HG02763 (cell line): ENCODE results near the gene PTPN1.

Experiments
- ATAC-seq: cut with Tn5 transposase; IDR thresholded peaks from one replicate; pipeline ENCODE4 v1.9.1; 2021; ENCODE audit warnings: mild to moderate bottlenecking, moderate library complexity; ENCODE audit not compliant: unreplicated experiment

The PTPN1 gene

DNA sequence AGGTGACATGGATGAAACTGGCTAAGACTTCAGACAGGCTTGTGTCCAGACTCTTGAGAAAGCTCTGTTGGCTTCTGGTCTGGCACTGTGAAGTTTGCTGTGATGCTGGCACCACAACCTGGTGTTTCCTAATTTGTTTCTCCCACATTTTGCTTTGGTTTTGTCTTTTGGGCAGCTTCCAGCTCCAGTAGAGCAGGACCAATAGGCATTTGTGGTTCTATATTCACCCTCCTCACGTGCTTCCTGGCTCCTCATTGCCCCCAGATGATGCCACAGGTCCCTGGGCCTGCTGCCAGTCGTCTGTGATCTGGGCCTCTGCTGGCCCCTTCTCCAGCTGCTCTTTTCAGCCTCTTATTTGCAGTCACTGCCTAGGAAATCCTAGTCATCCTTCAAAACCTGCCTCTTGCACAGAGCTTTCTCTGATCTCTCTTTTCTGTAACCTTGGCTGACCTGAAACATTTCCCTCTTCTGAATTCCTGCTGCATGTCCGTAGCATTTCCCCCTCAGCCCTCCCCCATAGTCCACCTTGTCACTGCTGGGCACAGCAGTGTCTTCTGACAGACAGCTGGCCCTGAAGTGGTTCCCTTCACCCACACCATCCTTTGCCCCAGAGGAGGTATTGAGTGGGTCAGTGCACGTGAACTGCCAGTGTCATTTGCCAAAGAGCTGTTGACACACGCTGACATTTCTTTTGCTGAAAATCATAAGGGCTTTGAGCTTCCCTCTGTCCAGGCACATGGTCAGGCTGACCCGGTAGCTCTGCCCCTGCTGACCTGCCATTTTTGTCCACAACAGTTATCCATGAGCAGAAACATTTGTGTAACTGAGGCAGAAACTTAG lies 63.0 kb downstream of the PTPN1 start:
- no peak for ATAC-seq

DNA sequence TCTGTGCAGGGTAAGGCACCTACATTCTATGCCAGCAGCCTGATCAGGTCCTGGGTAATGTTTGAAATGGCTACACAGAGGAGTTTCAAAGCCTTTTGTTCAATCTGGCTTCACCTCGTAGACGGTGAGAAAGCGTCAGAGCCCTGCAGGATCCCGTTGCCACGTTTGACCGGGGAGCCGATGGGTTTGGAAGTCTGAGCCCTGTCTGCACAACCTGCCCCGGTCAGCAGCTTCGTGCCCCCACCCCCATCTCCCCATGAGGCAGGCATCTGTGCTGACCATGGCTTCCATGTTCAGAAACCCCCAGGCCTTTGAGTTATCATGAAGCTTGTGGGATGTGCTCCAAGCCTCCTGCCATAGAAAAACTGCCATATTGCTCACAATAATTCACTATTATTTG lies 63.9 kb downstream of the PTPN1 start:
- no peak for ATAC-seq

DNA sequence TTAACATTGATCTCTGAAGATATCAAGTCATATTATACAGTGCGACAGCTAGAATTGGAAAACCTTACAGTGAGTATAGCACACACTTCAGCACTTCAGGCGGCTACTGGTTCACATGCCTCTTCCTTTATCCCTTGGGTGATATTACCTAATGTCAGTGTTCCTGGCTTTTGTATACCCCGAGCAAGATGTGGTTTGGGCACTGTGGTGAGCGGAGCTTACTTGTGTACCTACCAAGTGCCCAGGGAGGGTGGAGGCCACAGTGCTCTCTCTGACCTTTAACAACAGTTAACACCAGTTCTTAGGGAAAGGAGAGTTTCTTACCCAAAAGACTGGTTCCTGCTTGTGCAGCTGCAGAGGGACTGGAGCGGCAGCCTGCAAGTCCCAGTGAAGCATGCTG lies 64.4 kb downstream of the PTPN1 start:
- no peak for ATAC-seq

DNA sequence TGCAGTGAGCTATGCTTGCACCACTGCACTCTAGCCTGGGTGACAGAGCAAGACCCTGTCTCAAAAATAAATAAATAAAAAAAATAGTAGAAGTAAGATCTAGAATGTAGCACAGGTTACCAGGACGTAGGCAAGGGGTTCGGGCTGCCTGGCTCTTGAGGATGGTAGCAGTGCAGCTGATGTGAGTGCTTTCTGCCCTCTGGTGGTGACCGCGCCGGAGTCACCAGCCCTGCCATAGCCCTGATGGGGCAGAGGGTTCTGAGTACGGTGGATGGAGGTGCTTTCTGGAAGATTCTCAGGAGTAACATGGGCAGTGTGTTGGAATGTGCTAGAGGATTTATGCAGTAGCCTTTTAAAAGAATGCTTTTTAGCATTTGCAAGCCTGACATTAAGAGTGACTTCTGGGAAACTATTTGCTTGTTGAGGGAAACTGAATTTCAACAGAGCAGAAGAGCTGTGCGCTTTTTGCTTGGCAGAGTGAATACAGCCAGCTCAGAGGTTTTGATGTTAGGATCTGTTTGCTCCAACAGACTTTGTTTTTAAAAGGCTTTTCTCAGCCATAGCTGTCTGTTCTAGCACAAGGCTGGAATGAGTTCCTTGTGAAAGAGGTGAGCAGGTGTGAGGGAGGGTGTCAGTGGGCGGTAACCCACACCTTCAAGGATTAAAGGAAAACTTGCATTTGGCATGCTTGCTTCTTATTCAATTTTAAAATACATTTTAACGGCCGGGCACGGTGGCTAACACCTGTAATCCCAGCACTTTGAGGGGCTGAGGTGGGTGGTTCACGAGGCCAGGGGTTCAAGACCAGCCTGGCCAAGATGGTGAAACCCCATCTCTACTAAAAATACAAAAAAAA lies 65.9 kb downstream of the PTPN1 start:
- ATAC-seq: no peak

DNA sequence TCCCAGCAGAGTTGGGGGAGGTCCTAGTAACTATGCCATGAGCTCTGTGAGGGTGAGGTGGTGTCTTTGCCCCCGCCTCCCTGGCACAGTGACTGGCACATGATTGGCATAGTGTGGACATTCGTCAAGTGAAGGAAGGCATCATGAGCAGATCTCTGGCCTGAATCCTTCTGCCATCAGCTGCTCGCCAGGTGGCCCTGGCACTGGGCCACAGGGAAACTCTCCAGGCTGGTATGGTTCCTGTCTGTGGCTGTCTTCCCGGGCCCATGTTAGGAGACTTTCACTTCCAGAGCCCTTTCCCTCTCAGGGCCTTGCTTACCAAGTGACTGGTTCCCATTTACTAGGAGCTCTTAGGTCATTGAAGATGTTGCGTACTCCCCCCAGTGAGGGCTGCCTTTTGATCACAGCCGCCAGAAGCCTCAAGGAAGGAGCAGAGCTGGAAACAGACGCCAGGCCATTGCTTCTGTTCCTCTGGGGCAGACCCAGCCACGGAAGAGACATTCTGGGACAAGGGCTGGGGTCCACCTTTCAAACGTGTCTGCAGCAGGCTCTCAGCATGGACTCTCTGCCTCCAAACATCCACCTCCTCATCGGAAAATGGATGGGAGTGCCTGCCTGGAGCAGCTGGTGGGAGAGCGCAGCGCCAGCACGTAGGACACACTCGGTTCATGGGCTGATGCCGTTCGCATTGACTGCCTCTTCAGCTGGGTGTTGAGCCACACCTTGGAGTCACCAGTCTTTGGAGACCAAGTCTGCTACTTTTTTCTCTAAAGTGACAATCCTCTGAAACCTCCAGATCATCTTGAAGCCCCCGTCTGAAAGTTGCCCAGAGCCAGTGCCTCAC lies 67.2 kb downstream of the PTPN1 start:
- no peak for ATAC-seq

DNA sequence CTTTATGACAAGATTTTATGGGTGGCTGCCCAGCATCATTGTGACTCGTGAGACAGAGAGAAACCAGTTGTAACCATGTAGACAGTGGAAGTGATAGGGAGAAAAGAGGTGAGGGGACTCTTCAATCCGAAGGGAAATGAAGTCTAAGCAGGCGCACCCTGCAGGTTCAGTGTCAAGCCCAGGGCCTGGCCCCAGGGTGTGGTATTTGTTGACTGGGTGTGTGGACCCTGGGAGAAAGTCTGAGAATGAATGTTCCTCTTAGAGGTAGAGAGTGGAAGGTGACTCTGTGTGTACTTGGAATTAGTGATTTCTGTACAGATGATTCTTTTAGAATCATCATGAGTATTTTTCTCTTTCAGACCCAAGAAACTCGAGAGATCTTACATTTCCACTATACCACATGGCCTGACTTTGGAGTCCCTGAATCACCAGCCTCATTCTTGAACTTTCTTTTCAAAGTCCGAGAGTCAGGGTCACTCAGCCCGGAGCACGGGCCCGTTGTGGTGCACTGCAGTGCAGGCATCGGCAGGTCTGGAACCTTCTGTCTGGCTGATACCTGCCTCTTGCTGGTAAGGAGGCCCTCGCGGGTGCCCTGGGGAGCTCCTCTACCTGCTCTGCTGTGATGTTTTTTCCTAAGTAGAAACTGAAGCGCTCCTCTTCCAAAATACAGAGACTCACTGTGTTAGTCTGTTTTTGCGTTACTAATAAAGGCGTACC lies 68.0 kb downstream of the PTPN1 start:
- no peak for ATAC-seq

DNA sequence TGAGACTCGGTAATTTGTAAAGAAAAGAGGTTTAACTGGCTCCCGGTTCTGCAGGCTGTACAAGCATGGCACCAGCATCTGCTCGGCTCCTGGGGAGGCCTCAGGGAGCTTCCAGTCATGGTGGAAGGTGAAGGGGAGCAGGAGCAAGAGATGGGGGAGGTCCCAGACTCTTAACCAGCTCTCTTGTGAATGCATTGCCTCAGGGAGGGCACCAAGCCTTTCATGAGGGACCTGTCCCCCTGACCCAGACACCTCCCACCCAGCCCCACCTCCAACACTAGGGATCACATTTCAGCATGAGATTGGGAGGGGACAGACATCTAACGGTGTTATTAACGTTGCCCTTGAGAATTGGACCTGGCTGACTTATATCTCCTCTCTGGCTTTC lies 68.6 kb downstream of the PTPN1 start:
- ATAC-seq: no peak

DNA sequence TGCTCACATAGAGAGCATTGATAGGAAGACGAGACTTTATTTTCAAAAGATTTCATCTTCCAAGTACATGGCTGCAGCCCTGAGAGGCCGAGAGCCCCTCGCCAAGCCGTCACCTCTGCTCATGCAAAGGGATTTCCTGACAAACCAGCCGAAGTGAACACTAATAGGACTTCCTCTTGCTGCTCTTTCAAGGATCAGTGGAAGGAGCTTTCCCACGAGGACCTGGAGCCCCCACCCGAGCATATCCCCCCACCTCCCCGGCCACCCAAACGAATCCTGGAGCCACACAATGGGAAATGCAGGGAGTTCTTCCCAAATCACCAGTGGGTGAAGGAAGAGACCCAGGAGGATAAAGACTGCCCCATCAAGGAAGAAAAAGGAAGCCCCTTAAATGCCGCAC lies 69.3 kb downstream of the PTPN1 start:
- ATAC-seq: no peak

DNA sequence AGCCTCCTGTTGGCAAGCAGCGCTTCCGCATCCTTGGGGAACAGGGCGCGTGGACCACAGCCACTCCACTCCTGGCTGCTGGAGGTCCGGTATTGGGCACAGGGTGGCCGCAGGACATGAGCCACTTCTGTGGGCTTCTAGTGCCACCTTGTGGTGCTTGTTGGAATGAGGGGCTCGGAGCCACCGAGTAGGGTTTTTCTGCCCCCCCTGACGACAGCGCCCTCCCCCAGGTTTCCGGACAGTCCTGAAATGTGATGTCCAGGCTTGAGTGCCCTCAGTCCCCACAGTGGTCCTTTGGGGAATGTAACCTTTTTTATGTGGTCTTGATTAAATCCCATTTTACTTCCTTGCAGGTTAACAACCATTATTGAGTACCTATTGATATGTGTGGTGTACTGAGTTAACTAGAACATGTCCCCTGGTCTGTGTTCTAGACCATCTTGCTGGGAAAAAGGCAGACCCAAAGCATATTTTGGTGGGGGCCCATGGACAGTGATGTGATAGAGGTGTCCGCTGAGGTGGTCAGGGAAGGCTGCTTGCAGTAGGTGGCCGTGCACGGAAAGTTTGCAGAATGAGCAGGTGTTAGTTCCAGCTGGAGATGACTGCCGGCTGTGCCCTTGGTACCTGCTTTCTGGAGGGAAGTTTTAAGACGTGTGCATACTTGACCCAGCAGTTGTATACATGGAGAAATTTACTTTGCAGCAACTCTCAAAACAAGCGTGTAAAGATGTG lies 70.0 kb downstream of the PTPN1 start:
- ATAC-seq: no peak

DNA sequence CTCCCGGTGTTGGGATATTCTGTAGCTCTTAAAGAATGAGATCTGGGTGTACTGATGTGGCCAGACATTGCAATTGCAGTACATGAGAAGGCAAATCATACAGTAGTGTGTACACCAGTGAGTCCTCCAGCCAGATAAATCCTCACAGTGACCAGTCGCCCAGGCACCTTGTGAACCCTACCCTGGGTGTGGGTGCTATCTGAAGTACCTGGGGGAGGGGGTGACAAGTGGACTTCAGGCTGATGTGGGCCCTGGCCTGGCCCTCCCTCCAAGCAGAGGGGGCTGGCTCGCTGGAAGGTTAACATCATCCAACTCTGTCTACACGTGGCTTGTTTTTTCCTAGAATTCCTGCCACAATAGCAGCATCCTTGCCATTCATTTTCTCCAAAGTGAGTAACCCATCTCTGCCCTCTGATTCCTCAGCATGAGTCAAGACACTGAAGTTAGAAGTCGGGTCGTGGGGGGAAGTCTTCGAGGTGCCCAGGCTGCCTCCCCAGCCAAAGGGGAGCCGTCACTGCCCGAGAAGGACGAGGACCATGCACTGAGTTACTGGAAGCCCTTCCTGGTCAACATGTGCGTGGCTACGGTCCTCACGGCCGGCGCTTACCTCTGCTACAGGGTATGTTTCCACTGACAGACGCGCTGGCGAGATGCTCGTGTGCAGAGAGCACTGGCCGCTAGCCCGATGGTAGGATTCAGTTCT lies 70.8 kb downstream of the PTPN1 start:
- ATAC-seq: no peak

DNA sequence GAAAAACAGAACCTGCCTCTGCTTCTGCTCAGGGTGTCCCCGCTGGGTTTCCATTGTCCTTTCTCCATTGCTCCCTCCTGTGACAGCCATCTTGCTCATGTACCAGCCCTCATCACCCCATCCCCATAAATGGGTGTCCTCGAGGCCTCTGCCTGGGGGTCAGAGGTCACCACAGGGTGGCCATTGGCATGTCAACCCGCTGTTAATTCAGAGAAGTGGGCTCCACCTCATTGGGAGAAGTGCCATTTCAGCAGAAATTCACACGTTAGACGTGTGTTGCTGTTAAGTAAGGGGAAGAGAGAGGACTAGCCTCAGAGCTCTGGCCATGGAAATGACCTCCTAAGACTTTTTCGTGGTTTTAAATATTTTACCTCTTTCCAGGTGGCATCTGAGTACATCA lies 71.9 kb downstream of the PTPN1 start:
- no peak for ATAC-seq

DNA sequence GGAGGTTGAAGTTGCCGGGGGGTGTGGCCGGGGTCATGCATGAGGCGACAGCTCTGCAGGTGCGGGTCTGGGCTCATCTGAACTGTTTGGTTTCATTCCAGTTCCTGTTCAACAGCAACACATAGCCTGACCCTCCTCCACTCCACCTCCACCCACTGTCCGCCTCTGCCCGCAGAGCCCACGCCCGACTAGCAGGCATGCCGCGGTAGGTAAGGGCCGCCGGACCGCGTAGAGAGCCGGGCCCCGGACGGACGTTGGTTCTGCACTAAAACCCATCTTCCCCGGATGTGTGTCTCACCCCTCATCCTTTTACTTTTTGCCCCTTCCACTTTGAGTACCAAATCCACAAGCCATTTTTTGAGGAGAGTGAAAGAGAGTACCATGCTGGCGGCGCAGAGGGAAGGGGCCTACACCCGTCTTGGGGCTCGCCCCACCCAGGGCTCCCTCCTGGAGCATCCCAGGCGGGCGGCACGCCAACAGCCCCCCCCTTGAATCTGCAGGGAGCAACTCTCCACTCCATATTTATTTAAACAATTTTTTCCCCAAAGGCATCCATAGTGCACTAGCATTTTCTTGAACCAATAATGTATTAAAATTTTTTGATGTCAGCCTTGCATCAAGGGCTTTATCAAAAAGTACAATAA lies 72.5 kb downstream of the PTPN1 start:
- ATAC-seq: no peak

DNA sequence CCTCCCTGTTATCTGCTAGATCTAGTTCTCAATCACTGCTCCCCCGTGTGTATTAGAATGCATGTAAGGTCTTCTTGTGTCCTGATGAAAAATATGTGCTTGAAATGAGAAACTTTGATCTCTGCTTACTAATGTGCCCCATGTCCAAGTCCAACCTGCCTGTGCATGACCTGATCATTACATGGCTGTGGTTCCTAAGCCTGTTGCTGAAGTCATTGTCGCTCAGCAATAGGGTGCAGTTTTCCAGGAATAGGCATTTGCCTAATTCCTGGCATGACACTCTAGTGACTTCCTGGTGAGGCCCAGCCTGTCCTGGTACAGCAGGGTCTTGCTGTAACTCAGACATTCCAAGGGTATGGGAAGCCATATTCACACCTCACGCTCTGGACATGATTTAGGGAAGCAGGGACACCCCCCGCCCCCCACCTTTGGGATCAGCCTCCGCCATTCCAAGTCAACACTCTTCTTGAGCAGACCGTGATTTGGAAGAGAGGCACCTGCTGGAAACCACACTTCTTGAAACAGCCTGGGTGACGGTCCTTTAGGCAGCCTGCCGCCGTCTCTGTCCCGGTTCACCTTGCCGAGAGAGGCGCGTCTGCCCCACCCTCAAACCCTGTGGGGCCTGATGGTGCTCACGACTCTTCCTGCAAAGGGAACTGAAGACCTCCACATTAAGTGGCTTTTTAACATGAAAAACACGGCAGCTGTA lies 73.4 kb downstream of the PTPN1 start:
- ATAC-seq: no peak

DNA sequence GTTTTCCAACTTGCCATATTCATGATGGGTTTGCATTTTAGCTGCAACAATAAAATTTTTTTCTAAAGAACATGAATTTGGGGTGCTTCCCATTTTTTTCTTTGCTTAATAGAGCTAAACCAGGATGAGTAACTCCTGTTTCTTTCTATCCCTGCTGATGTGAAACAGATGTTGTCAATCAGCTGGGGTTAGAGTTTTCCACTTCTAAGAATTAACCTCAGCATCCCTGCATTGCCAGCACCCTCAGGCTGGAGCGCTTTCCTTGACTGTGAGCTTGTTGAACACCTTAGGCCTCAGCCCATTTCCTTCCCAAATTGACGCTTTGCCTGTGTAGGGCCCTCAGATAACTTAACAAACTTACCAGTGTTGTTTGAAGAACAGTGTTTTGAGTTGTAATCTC lies 74.5 kb downstream of the PTPN1 start:
- no peak for ATAC-seq

DNA sequence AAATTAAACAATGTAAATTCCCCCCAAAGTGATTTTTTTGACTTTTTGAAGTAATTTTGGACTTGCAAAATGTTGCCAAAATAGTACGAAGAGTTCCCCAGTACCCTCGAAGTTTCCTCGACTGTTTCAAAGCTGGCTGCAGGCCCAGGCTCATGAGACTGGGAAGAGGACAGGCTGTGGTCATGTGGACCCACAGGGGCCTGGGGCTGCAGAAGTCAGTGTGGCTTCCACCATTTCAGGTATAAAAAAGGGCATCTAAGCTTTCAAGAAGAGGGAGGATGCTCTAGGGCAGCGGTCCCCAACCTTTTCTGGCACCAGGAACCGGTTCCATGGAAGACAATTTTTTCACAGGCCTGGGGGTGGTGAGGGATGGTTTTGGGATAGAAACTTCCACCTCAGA lies 75.0 kb downstream of the PTPN1 start:
- no peak for ATAC-seq

DNA sequence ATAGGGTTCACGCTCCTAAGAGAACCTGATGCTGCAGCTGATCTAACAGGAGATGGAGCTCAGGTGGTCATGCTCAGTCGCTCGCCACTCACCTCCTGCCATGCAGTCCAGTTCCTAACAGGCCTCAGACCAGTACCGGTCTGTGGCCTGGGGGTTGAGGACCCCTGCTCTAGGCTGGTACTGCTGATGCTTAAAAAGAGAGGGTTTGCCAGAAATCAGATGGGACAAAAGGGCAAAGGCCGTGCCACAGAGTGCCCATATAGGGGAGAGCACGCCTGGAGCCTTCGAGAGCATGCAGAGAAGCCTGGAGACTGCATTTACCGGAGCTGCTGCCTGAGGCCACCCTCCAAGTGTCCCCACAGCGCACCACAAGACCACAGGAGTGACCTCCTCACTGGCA lies 75.5 kb downstream of the PTPN1 start:
- ATAC-seq: no peak

DNA sequence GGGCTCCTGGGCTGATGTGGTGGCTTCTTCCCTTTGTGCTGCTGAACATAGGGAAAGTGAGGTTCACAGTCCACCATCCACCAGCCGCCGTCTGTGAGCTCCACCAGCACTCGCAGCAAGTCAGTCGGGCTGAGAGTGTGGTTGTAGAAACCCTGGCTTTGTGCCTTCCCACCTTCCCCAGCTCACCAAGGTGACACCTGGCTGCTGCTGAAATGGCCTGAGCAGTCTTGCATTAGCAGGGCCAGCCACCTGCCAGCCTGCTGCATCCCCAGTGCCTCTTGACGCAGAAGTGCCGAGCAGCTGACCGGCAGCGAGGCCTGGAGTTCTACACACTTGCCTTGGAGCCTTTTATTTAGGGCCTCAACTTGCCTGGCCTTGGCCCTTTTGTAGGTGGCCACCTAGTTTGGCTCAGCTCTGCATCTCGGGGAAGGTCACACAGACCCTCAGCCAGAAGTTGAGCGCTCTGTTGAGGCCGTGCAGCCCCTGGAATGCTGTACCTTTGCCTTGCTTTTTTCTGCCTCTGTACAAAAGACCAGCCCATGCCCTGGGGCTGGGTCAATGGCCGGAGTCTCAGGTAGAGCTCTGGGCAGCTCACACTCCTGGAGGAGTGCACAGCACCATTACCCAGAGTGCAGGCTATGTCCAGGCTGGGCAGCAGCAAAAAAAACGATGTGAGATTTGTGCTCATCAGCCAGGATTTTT lies 76.5 kb downstream of the PTPN1 start:
- no peak for ATAC-seq
